G401.6 (cell line): ENCODE data around the gene SLC34A2.

Experiments used
- FAIRE-seq: peaks from 2 replicates; lab custom pipeline; 2012; peaks lifted over from hg19 to GRCh38; lab: Jason Lieb, UNC

SLC34A2 gene

DNA sequence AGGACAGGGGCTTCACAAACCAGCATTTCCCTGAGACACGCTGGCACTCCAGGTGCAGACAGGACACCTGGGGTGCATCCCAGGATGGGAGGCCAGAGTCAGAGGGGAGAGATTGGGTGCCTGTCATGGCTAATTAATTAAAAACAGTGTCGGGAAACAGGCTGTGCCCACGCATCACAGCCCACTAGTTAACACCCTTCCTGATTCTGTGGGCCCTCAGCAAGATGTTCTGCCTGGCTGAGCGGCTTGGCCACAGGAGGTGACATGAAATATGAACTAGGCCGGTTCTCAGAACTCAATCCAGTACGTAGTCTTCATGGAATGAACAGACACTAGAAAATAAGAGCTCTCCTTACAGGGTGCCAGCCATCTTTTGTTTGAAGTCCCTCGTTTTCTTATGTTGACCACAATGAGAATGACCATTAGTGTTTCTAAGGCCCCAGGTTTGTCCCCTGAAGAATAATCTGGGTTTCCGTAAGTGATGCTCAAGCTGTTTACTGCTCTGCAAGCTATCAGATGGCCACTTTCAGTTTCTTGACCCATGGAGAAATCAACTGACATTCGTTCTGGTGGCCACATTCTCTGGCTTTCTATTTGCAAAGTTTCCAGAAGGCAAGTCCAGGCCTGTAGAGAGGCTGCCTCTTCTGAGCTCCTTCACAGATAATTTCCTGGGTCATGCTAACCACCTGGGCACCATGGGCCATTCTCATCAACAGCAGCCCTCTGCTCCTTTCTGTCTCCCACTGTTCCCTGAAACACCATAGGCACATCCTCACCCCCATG, 72.3 kb downstream of the SLC34A2 start:
- no peak for FAIRE-seq
